ENCODE measurements around the gene B4GALNT4.

B4GALNT4 gene

GRCh38 chr11:363948-364761 lies 5.1 kb upstream of the B4GALNT4 start:
- H3K4me3 ChIP-seq (replicated peaks; ENCODE audit: low read depth, low read length) = no peak overlapping the region
- peak; percentile 46 for DNase-seq (ENCODE audit: extremely low read depth, low read depth)
- peak; percentile 59 for TF ChIP-seq CTCF (IDR thresholded peaks at IDR 0.05; ENCODE audit: low read depth, low read length, missing control alignments)

GRCh38 chr11:364991-365725 lies 4.1 kb upstream of the B4GALNT4 start:
- H3K4me3 ChIP-seq (replicated peaks; ENCODE audit: low read depth, low read length) = no peak overlapping the region
- no peak for TF ChIP-seq CTCF (IDR thresholded peaks at IDR 0.05; ENCODE audit: low read depth, low read length, missing control alignments)
- DNase-seq (ENCODE audit: extremely low read depth, low read depth) = no peak

- no peak for TF ChIP-seq CTCF (IDR thresholded peaks at IDR 0.05; ENCODE audit: low read depth, low read length, missing control alignments)
- DNase-seq (ENCODE audit: extremely low read depth, low read depth) = no peak
- no peak overlapping the region for H3K4me3 ChIP-seq (replicated peaks; ENCODE audit: low read depth, low read length)
Observed at GRCh38 chr11:365831-366230, 3.5 kb upstream of the B4GALNT4 start.

- no peak for DNase-seq (ENCODE audit: extremely low read depth, low read depth)
- no peak overlapping the region for H3K4me3 ChIP-seq (replicated peaks; ENCODE audit: low read depth, low read length)
- no peak for TF ChIP-seq CTCF (IDR thresholded peaks at IDR 0.05; ENCODE audit: low read depth, low read length, missing control alignments)
Observed at GRCh38 chr11:367956-368413, 1.3 kb upstream of the B4GALNT4 start.

- no peak for DNase-seq (ENCODE audit: extremely low read depth, low read depth)
- H3K4me3 ChIP-seq (replicated peaks; ENCODE audit: low read depth, low read length) = no peak overlapping the region
- no peak for TF ChIP-seq CTCF (IDR thresholded peaks at IDR 0.05; ENCODE audit: low read depth, low read length, missing control alignments)
Observed at GRCh38 chr11:368414-369335, 624 bp upstream of the B4GALNT4 start.
